Measurements from ENCODE around the gene ERRFI1.
"Not testable (repeated sequence)": the region's sequence is repeated elsewhere in the genome, so short reads cannot be mapped to it uniquely, and the experiment has no call there.

Gene ERRFI1

GRCh38 chr1:8026153-8026975 is at the start of gene ERRFI1:
TSS of gene ERRFI1 (minus strand) at chr1:8026309. CDS start at chr1:8015619, 10,690 bp downstream.
- peak; percentile 79 to 85 for DNase-seq (ENCODE audit: low read depth in 2 of 2)

- DNase-seq (ENCODE audit: low read depth in 2 of 2): no peak
Observed at GRCh38 chr1:8075511-8076051, 49.5 kb upstream of the ERRFI1 start.

DNA sequence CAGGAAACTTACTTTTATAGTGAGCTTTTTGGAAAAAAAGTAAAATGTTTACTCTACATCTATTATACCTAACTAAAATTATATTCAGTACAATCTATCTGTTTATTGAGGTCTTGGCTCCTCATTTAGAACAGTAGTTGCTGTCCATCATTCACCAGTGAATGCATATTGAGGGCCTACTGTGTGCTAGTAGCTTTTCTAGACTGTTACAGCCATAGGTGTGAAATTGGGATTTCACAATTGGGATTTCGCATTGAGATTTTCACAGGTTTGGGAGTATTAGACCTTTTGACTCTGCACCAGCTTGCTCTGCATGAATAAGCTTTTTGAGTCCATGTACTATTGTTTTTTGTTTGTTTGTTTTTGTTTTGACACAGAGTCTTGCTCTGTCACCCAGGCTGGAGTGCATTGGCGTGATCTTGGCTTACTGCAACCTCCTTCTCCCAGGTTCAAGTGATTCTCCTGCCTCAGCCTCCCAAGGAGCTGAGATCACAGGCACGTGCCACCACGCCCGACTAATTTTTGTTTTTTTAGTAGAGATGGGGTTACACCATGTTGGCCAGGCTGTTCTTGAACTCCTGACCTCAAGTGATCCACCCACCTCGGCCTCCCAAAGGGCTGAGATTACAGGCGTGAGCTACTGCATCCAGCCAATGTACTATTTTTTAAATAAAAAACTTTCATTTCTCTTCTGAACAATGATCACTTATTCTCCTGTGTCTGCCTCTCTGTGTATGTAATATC is 47.2 kb upstream of the ERRFI1 start:
- no peak for DNase-seq (ENCODE audit: low read depth in 2 of 2)

GRCh38 chr1:8070381-8070811 is 44.3 kb upstream of the ERRFI1 start:
- DNase-seq (ENCODE audit: low read depth in 2 of 2): no peak

DNA sequence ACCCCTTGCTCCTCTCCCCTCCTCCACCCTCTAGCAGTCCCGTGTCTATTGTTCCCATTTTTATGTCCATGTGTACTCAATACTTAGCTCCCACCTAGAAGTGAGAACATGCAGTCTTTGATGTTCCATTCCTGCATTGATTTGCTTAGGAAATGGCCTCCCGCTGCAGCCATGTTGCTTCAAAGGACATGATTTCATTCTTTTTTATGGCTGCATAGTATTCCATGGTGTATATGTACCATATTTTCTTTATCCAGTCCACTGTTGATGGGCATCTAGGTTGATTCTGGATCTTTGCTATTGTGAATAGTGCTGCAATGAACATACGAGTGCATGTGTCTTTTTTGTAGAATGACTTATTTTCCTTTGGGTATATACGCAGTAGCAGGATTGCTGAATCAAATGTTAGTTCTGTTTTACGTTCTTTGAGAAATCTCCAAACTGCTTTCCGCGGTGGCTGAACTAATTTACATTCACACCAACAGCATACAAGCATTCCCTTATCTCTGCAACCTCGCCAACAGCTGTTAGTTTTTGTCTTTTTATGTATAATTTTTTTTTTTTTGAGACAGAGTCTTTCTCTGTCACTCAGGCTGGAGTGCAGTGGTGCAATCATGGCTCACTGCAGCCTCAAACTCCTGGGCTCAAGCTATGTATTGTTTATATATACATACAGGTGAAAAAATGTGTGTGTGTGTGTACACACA is 43.7 kb upstream of the ERRFI1 start:
- not testable (repeated sequence) for DNase-seq (ENCODE audit: low read depth in 2 of 2)

- no peak for DNase-seq (ENCODE audit: low read depth in 2 of 2)
Observed at GRCh38 chr1:8065369-8065768, 39.3 kb upstream of the ERRFI1 start.

DNA sequence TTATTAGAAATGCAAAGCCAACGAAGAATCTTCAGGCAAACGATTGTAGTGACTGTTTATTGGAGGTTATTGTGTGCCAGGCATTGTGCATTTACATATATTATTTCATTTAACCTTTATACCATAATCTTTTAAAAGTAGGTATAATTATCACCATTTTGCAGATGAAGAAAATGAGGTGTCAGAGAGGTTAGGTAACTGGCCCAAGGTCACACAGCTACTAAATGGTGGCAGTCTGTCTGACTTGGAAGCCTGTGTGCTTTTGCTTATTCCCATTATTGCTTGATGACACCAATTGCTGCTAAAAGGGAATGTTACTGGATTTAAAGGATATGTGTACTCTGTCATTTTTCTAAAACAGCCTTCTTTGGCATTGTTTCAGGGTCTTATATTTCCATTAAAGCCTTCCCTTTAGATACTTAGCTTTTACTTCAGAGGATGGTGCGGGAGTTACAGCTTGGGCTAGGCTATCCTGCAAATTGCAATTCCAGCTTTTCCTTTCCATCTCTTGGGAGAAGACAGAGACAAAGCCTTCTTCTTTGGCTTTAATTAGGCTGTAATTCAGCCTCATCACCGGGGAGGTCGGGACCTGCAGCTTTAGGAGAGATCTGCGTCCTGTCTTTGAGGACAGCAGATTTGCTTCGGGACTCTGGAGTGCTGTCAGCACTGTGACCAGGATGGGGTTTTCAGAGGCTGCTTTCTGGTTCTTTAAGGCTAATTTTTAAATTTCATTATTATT is 37.4 kb upstream of the ERRFI1 start:
- no peak for DNase-seq (ENCODE audit: low read depth in 2 of 2)

GRCh38 chr1:8062861-8063260 is 36.8 kb upstream of the ERRFI1 start:
- no peak for DNase-seq (ENCODE audit: low read depth in 2 of 2)

DNA sequence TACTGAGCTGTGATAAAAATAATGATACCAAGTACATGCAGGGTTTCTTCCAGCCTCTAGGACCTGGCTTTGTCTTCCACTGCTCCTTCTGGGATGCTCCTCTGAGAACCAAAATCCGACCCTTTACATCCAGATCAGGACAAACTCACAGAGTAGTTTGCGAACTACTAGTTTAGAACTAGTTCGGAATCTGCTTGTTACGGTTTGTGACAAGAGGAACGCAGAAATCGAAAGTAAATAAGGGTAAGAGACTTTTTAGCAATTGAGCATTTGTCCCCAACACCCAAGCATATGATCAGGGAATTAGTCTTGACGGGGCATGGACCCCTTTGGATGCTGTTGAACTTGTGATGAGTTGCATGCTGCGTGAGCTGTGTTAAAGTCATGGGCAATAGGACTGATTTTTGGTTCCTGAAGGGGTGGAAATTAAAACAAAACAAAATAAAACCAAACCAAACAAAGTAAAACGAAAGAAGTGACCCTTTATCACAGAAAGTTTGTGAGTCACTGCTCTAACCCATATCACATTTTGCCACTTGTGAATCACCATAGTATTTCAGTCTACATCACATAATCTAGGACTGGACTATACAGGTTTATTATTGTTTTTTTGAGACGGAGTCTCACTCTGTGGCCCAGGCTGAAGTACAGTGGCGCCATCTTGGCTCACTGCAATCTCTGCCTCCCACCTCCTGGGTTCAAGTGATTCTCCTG is 35.7 kb upstream of the ERRFI1 start:
- DNase-seq (ENCODE audit: low read depth in 2 of 2): no peak

GRCh38 chr1:8061210-8061609 is 35.1 kb upstream of the ERRFI1 start:
- DNase-seq (ENCODE audit: low read depth in 2 of 2): no peak

- no peak for DNase-seq (ENCODE audit: low read depth in 2 of 2)
Observed at GRCh38 chr1:8059161-8059622, 33.1 kb upstream of the ERRFI1 start.

DNA sequence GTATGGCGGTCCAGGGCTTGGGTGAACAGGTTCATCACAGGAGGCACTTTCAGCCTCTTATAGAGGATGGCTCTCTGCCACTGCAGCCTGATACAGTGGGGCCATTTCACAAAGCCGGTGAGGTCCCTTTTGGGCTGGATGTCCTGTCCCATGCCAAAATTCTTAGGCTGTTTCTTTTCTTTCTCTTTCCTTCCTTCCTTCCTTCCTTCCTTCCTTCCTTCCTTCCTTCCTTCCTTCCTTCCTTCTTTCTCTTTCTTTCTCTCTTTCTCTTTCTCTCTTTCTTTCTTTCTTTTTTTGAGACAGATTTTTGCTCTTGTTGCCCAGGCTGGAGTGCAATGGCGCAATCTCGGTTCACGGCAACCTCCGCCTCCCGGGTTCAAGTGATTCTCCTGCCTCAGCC is 31.7 kb upstream of the ERRFI1 start:
- DNase-seq (ENCODE audit: low read depth in 2 of 2): not testable (repeated sequence)

DNA sequence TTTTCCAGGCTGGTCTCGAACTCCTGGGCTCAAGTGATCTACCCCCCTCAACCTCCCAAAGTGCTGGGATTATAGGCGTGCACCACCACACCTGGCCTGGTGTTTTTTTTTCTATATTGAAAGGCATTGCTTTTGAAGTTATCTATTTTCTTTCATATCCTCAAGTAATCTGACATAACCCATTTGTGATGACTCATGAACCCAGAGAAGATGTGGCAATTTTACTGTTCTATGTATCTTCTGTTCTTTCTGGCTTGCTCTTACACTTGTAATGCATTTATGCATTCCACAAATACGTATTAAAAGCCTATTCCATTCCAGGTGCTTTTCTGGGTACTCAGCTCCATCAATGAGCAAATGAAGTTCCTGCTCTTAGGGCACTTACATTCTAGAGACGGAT is 29.9 kb upstream of the ERRFI1 start:
- no peak for DNase-seq (ENCODE audit: low read depth in 2 of 2)

DNA sequence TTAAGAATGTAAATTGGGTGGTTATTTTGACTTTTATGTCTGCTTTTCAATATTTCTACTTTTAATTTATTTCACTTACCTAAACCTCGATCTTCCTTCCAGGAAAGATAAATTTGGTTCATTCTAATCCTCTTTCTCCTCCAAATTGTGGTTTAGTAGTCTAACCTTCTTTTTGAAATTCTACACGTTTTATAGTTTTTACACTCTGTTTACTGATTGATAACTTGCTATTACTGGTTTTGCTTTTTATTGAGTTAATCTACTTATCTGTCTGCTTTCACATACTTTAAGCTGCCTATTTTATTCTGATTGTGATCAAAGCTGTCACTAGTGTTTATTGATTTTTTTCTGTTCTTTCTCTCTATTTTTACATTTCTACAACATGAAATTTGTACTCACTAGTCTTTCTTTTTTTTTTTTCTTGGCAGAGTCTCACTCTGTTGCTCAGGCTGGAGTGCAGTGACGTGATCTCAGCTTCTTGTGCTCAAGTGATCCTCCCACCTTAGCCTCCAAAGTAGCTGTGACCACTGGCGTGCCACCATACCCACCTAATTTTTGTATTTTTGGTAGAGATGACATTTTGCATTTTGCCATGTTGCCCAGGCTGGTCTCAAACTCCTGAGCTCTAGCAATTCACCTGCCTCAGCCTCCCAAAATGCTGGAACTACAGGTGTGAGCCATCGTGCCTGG is 27.9 kb upstream of the ERRFI1 start:
- DNase-seq (ENCODE audit: low read depth in 2 of 2): no peak

- no peak for DNase-seq (ENCODE audit: low read depth in 2 of 2)
Observed at GRCh38 chr1:8051650-8052049, 25.5 kb upstream of the ERRFI1 start.

- not testable (repeated sequence) for DNase-seq (ENCODE audit: low read depth in 2 of 2)
Observed at GRCh38 chr1:8049229-8049628, 23.1 kb upstream of the ERRFI1 start.

- no peak for DNase-seq (ENCODE audit: low read depth in 2 of 2)
Observed at GRCh38 chr1:8047686-8048445, 21.8 kb upstream of the ERRFI1 start.

DNA sequence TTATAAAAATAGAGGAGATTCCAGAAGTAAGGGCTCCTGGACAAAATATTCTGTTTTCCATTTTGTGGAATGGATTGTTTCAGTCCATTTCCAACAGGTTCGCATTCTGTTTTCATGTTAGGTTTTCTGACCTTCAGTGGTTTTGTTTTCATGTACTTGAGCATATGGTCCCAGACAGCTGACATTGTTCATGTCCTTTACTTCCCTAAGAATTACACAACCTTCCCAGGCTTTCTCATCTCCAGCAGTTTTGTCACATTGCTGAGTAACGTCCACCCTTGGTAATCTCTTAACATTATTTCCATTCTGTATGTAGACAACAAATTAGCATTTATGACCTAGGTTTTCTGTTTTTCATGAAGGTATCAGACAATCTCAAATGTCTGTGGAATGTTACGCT is 21.0 kb upstream of the ERRFI1 start:
- DNase-seq (ENCODE audit: low read depth in 2 of 2): no peak

- DNase-seq (ENCODE audit: low read depth in 2 of 2): no peak
Observed at GRCh38 chr1:8046391-8046790, 20.3 kb upstream of the ERRFI1 start.

Measured in stimulated activated CD8-positive, alpha-beta memory T cell treated with anti-CD3 and anti-CD28 coated beads, Interleukin-15, amount 100 ng/mL, for 48 hours (primary cell).